Karpas-422 (cell line): Measurements from ENCODE around the gene ALOX15B. TPM values are rescaled to one million over a fixed set of nuclear protein-coding genes. Genes with fewer than 3 reads are reported as not detected.

Experiments used
- DNase-seq: peaks from one replicate; pipeline ENCODE4 v3.0.0-alpha.2; 2015
- H2AFZ ChIP-seq: fragments of 200-600 bp; sonication (generic); 2 replicates; pipeline ENCODE4 v1.6.1; 2014; ENCODE audit warnings: antibody characterized with exemption, low read length, mixed read lengths
- H3K27ac ChIP-seq: fragments of 200-600 bp; sonication (generic); 2 replicates; pipeline ENCODE4 v1.5.1; 2014; ENCODE audit warnings: mild to moderate bottlenecking, low read length, moderate library complexity
- H3K27me3 ChIP-seq: fragments of 200-600 bp; sonication (generic); 2 replicates; pipeline ENCODE4 v1.6.1; 2014; ENCODE audit warnings: low read length, mixed read lengths
- H3K36me3 ChIP-seq: fragments of 200-600 bp; sonication (generic); 2 replicates; pipeline ENCODE4 v1.6.1; 2014; ENCODE audit warnings: low read length, mixed read lengths; ENCODE audit not compliant: insufficient read depth
- H3K4me1 ChIP-seq: fragments of 200-600 bp; sonication (generic); 2 replicates; pipeline ENCODE4 v1.6.1; 2014; ENCODE audit warnings: mild to moderate bottlenecking, low read length, mixed read lengths
- H3K4me2 ChIP-seq: fragments of 200-600 bp; sonication (generic); 2 replicates; pipeline ENCODE4 v1.6.1; 2014; ENCODE audit warnings: low read length, low read depth, mild to moderate bottlenecking; ENCODE audit not compliant: poor library complexity, severe bottlenecking
- H3K4me3 ChIP-seq: fragments of 200-600 bp; sonication (generic); 2 replicates; pipeline ENCODE4 v1.5.1; 2014; ENCODE audit warnings: mild to moderate bottlenecking, antibody characterized with exemption, low read length, mixed read lengths
- H3K79me2 ChIP-seq: fragments of 200-600 bp; sonication (generic); 2 replicates; pipeline ENCODE4 v1.6.1; 2014; ENCODE audit warnings: mild to moderate bottlenecking, low read length, mixed read lengths
- H3K9ac ChIP-seq: fragments of 200-600 bp; sonication (generic); 2 replicates; pipeline ENCODE4 v1.6.0; 2014; ENCODE audit warnings: low read length
- H3K9me2 ChIP-seq: fragments of 200-600 bp; sonication (generic), shearing (Covaris generic); replicated peaks from 2 replicates; pipeline ENCODE4 v1.6.0; 2014; ENCODE audit warnings: mild to moderate bottlenecking, low read length, moderate library complexity; ENCODE audit not compliant: insufficient read depth
- H3K9me3 ChIP-seq: fragments of 300-700, 200-600 bp; sonication (generic); 2 replicates; pipeline ENCODE4 v1.6.1; 2014; ENCODE audit warnings: low read length, mixed read lengths
- H4K20me1 ChIP-seq: fragments of 200-600 bp; sonication (generic); 2 replicates; pipeline ENCODE4 v1.6.1; 2014; ENCODE audit warnings: mild to moderate bottlenecking, antibody characterized with exemption, low read length, low read depth; ENCODE audit not compliant: insufficient read depth
- total RNA-seq: library from RNA; depleted of rRNA; stranded (reverse); fragments of >200 nt; shearing (Covaris generic); gene quantifications from 2 replicates; pipeline ENCODE4 v1.2.3, GENCODE V29; 2014; ENCODE audit warnings: low replicate concordance

The ALOX15B gene
- total RNA-seq, 1 experiment from 2014 or later, result not detected

GRCh38 chr17:8016632-8017424 lies 22.0 kb upstream of the ALOX15B start:
- Histone ChIP-seq H3K4me3 (no peak overlapping the region), H3K4me1 (no peaks in the 10 kb centered on the region), H3K79me2 (no peaks in the 10 kb centered on the region), H3K9me3 (no peaks in the 10 kb centered on the region), H4K20me1 (no peaks in the 10 kb centered on the region), H3K9ac (no peak overlapping the region), H3K36me3 (no peaks in the 10 kb centered on the region), H3K9me2 (no peaks in the 10 kb centered on the region), H2AFZ (no peak overlapping the region), H3K4me2 (no peak overlapping the region), H3K27me3 (no peaks in the 10 kb centered on the region), H3K27ac (no peak overlapping the region)
- DNase-seq, result peak; percentile 75

GRCh38 chr17:8018436-8018835 lies 20.4 kb upstream of the ALOX15B start:
- Histone ChIP-seq H3K27ac (no peak overlapping the region), H3K4me2 (no peak overlapping the region)
- no peak for DNase-seq

GRCh38 chr17:8019166-8019565 lies 19.7 kb upstream of the ALOX15B start:
- no peak overlapping the region for H3K4me2 ChIP-seq
- no peaks in the 10 kb centered on the region for H3K27me3 ChIP-seq
- H3K9ac ChIP-seq, result no peak overlapping the region

More at GRCh38 chr17:8018436-8018835, 20.4 kb upstream of the ALOX15B start:
- no peak overlapping the region for H2AFZ ChIP-seq
- H3K9me3 ChIP-seq, result no peaks in the 10 kb centered on the region
- no peak overlapping the region for H3K9ac ChIP-seq
- no peaks in the 10 kb centered on the region for H3K27me3 ChIP-seq
- no peaks in the 10 kb centered on the region for H3K4me1 ChIP-seq
- H4K20me1 ChIP-seq, result no peaks in the 10 kb centered on the region
- H3K4me3 ChIP-seq, result no peak overlapping the region
- no peaks in the 10 kb centered on the region for H3K36me3 ChIP-seq
- no peaks in the 10 kb centered on the region for H3K9me2 ChIP-seq
- no peaks in the 10 kb centered on the region for H3K79me2 ChIP-seq

GRCh38 chr17:8019665-8020650 lies 18.9 kb upstream of the ALOX15B start:
- Histone ChIP-seq H3K4me3 (no peak overlapping the region), H3K9me3 (no peaks in the 10 kb centered on the region), H2AFZ (no peak overlapping the region), H3K79me2 (no peaks in the 10 kb centered on the region), H3K36me3 (no peaks in the 10 kb centered on the region), H3K4me1 (no peaks in the 10 kb centered on the region), H3K27me3 (no peaks in the 10 kb centered on the region), H3K4me2 (no peak overlapping the region), H4K20me1 (no peaks in the 10 kb centered on the region), H3K9me2 (no peaks in the 10 kb centered on the region), H3K27ac (no peak overlapping the region), H3K9ac (no peak overlapping the region)
- DNase-seq, result no peak

More at GRCh38 chr17:8019166-8019565, 19.7 kb upstream of the ALOX15B start:
- Histone ChIP-seq H2AFZ (no peak overlapping the region), H3K4me1 (no peaks in the 10 kb centered on the region), H3K9me3 (no peaks in the 10 kb centered on the region), H3K27ac (no peak overlapping the region), H3K9me2 (no peaks in the 10 kb centered on the region), H3K4me3 (no peak overlapping the region), H3K36me3 (no peaks in the 10 kb centered on the region), H4K20me1 (no peaks in the 10 kb centered on the region), H3K79me2 (no peaks in the 10 kb centered on the region)
- no peak for DNase-seq

- Histone ChIP-seq H3K4me3 (no peak overlapping the region), H3K9me2 (no peaks in the 10 kb centered on the region), H3K4me2 (no peak overlapping the region), H3K9me3 (no peaks in the 10 kb centered on the region), H3K27me3 (no peaks in the 10 kb centered on the region), H3K9ac (no peak overlapping the region), H3K36me3 (no peaks in the 10 kb centered on the region), H4K20me1 (no peaks in the 10 kb centered on the region), H2AFZ (no peak overlapping the region), H3K79me2 (no peaks in the 10 kb centered on the region), H3K27ac (no peak overlapping the region), H3K4me1 (no peaks in the 10 kb centered on the region)
- no peak for DNase-seq
Measured at GRCh38 chr17:8020776-8021564, 17.9 kb upstream of the ALOX15B start.

GRCh38 chr17:8021565-8022359 lies 17.1 kb upstream of the ALOX15B start:
- no peaks in the 10 kb centered on the region for H3K36me3 ChIP-seq
- no peaks in the 10 kb centered on the region for H3K9me3 ChIP-seq
- no peaks in the 10 kb centered on the region for H3K9me2 ChIP-seq
- H3K4me1 ChIP-seq, result no peaks in the 10 kb centered on the region
- no peak overlapping the region for H3K9ac ChIP-seq
- no peak for DNase-seq
- no peaks in the 10 kb centered on the region for H3K79me2 ChIP-seq
- no peak overlapping the region for H2AFZ ChIP-seq
- H4K20me1 ChIP-seq, result no peaks in the 10 kb centered on the region
- H3K4me3 ChIP-seq, result no peak overlapping the region
- H3K4me2 ChIP-seq, result no peak overlapping the region
- H3K27ac ChIP-seq, result no peak overlapping the region
- no peaks in the 10 kb centered on the region for H3K27me3 ChIP-seq

- no peak overlapping the region for H3K4me2 ChIP-seq
- no peak for DNase-seq
- H3K9me3 ChIP-seq, result no peaks in the 10 kb centered on the region
- H3K9me2 ChIP-seq, result no peaks in the 10 kb centered on the region
- H3K79me2 ChIP-seq, result no peaks in the 10 kb centered on the region
- no peak overlapping the region for H2AFZ ChIP-seq
- no peak overlapping the region for H3K9ac ChIP-seq
- no peaks in the 10 kb centered on the region for H3K27me3 ChIP-seq
- H3K27ac ChIP-seq, result no peak overlapping the region
- no peaks in the 10 kb centered on the region for H4K20me1 ChIP-seq
- no peaks in the 10 kb centered on the region for H3K36me3 ChIP-seq
- no peaks in the 10 kb centered on the region for H3K4me1 ChIP-seq
- no peak overlapping the region for H3K4me3 ChIP-seq
Measured at GRCh38 chr17:8022360-8023003, 16.4 kb upstream of the ALOX15B start.
